DMS53 treated with DMSO at 0.1 percent for 48 hours (cell line): ENCODE measurements around the gene ERGIC1.

Experiments used
- DNase-seq: peaks from one replicate; lab custom pipeline; 2025; ENCODE audit not compliant: unreplicated experiment; lab: John Stamatoyannopoulos, UW

The ERGIC1 gene

DNA sequence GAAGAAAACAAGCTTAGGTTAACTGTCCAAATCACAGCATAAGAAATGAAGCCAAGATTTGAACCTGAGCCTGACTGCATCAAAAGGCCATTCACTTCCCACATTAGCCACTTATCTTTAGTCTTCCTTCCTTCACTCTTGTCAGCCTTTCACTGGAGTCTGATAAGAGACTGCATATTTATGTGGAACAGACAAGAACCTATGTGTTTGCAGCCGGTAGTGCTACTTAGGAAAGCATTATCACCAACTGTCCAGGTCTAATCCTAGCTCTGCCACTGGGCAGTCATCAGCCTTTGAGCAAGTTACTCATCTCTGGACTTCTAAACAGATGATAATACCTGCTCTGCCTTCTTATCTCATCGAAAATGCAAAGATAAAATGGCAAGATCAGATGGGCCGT, 137.4 kb downstream of the ERGIC1 start:
- DNase-seq: no peak

GRCh38 chr5:172972552-172972951, 138.5 kb downstream of the ERGIC1 start:
- peak; percentile 49 for DNase-seq

- DNase-seq: no peak
These were observed 139.3 kb downstream of the ERGIC1 start for GRCh38 chr5:172973127-172973916.

DNA sequence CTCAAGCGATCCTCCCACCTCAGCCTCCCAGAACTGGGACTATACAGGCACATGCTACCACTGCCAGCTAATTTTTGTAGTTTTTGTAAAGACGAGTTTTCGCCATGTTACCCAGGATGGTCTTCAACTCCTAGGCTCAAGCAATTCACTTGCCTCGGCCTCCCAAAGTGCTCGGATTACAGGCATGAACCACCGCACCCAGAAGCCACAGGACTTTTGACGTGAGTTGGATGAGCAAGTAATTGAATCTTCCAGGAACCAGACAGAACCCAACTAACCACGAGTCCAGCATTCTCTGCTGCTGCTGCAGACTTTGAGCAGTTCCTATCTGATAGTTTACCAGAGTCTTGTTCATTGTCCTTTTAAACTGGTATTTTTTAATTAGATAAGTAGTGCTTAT, 139.9 kb downstream of the ERGIC1 start:
- no peak for DNase-seq

DNA sequence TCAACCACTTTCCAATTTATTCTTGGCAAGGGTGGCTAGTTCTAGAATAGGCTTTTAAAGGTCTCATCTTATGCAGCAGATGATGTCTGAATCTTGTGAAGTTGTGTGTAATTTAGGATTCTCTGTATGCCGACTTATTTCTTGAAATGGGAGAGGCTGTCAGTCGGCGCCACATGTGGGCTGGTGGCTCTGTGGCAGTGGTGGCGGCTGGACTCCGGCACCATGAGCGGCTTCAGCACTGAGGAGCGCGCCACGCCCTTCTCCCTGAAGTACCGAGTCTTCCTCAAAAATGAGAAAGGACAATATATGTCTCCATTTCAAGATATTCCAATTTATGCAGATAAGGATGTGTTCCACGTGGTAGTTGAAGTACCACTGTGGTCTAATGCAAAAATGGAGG, 141.2 kb downstream of the ERGIC1 start:
- DNase-seq: no peak

DNA sequence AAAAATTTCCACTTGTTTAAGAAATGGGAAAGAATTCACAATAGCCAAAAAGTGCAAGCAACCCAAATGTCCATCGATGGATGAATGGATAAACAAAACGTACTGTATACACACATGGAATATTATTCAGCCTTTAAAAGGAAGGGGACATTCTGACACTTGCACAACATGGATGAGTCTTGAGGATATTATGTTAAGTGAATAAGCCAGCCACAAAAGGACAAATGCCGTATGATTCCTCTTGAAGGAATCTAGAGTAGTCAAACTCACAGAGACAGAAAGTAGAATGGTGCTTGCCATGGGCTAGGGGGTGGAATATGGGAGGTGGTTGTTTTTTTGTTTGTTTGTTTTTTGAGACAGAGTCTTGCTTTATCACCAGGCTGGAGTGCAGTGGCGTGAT, 145.7 kb downstream of the ERGIC1 start:
- no peak for DNase-seq

DNA sequence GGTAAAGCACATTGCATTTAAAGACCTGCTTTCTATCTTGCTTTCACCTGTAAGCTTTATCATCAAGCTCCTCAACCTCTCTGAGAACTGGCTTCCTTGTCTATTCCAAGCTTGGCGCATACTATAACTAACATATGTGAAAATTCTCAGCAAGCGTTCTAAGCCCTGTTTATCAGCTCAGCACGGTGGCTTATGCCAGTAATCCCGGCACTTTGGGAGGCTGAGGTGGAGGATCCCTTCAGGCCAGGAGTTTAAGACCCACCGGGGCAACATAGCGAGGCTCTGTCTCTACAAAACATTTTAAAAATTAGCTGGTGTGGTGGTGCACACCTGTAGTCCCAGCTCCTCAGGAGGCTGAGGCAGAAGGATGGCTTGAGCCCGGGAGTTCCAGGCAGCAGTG, 147.9 kb downstream of the ERGIC1 start:
- no peak for DNase-seq

GRCh38 chr5:172983542-172984243, 149.6 kb downstream of the ERGIC1 start, which contains the start of gene ATP6V0E1:
TSS of gene ATP6V0E1 (plus strand) at chr5:172983771. CDS start at chr5:172983861, 90 bp downstream.
- peak; percentile 91 for DNase-seq

GRCh38 chr5:172984244-172984953, 150.3 kb downstream of the ERGIC1 start:
- DNase-seq: peak; percentile 52

- DNase-seq: peak; percentile 52
These were observed 151.5 kb downstream of the ERGIC1 start for GRCh38 chr5:172985596-172985995.

DNA sequence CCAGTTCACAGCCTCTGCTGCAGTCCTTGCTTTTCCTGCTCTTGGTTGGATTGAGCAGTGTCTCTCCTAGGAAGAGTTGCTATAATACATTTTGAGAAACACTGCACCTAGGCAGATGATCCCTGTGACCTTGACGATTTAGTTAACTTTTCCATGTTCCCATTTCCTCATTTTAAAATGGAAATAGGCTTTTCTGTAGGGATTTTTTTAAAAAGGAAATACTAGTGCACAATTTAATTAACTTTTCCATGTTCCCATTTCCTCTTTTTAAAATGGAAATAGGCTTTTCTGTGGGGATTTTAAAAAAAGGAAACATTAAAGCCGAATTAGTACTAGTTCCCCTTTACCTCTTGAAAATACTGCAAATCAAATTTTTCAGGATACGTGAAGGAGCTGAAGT, 154.2 kb downstream of the ERGIC1 start:
- DNase-seq: no peak

DNA sequence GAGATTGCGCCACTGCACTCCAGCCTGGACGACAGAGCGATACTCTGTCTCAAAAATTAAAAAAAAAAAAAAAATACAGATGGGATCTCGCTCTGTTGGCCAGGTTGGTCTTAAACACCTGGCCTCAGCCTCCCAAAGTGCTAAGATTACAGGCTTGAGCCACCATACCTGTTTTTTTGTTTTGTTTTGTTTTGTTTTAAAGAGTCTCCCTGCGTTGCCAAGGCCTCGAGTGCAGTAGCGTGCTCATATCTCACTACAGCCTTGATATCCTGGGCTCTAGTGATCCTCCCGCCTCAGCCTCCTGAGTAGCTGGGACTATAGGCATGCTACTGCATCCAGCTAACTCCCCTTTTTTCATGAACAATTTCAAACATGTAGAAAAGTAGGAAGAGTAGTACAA, 156.7 kb downstream of the ERGIC1 start:
- DNase-seq: no peak

- DNase-seq: no peak
These were observed 160.4 kb downstream of the ERGIC1 start for GRCh38 chr5:172994405-172994804.

DNA sequence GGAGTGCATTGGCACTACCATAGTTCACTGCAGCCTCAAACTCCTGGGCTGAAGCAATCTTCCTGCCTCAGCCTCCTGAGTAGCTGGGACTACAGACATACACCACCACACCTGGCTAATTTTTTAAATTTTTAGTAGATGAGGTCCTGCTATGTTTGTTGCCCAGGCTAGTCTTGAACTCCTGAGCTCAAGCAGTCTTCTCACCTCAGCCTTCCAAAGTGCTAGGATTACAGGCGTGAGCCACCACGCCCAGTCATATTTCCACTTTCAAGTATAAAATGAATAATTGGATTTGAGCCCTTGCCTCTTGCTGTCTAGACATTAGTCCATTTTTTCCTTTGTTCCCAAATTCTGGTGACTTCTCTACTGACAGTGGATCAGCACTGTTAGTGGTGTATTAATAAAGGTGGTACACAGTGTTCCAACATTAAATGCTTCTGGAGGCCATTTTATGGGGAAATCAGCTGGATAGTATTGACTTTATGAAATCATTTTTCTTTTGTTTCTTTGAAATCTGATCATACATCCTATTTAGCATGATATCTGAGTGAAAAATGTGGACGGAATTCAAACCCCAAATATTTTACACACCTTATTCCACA, 165.4 kb downstream of the ERGIC1 start:
- no peak for DNase-seq

GRCh38 chr5:172999974-173000373, 165.9 kb downstream of the ERGIC1 start:
- DNase-seq: no peak

- no peak for DNase-seq
These were observed 167.3 kb downstream of the ERGIC1 start for GRCh38 chr5:173001229-173001841.
